ENCODE measurements around the gene SIK2.

The SIK2 gene

DNA sequence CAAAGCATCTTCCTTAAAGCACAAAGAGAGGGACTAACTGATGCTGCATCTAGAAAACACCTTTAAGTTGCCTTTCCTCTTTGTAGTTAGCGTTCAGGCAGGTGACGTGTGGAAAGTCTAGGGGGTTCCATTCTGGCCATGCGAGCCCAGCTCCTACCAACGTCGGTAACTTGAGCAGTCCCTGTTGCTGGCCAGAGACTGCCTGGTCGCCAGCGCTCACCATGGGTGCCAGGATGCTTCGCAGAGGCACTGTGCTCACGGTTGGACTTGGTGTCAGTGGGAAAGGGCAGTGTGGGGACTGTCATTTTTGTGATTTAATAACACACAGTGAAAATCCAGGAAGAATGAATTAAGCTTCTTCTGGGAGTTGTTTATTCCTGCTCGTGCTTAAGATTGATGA, 123.4 kb downstream of the SIK2 start:
- no peak overlapping the region for H3K27ac ChIP-seq
- POLR2A ChIA-PET (ENCODE audit: low non-redundant PET) = no interaction called here
- TF ChIP-seq, protein P1, sequence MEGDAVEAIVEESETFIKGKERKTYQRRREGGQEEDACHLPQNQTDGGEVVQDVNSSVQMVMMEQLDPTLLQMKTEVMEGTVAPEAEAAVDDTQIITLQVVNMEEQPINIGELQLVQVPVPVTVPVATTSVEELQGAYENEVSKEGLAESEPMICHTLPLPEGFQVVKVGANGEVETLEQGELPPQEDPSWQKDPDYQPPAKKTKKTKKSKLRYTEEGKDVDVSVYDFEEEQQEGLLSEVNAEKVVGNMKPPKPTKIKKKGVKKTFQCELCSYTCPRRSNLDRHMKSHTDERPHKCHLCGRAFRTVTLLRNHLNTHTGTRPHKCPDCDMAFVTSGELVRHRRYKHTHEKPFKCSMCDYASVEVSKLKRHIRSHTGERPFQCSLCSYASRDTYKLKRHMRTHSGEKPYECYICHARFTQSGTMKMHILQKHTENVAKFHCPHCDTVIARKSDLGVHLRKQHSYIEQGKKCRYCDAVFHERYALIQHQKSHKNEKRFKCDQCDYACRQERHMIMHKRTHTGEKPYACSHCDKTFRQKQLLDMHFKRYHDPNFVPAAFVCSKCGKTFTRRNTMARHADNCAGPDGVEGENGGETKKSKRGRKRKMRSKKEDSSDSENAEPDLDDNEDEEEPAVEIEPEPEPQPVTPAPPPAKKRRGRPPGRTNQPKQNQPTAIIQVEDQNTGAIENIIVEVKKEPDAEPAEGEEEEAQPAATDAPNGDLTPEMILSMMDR (conservative IDR thresholded peaks at IDR 0.05; ENCODE audit: low read depth) = no peak
- no peak for DNase-seq (ENCODE audit: low spot score)
- CTCF ChIA-PET = interaction anchor here (0.6 kb wide), 1 partner anchor 20 kb away, joined by 3 read pairs; no protein-coding TSS in a partner anchor

GRCh38 chr11:111726301-111726713, 124.1 kb downstream of the SIK2 start:
- no peak for DNase-seq (ENCODE audit: low spot score)
- TF ChIP-seq, protein P1 (conservative IDR thresholded peaks at IDR 0.05; ENCODE audit: low read depth) = no peak
- ChIA-PET CTCF (no interaction called here), POLR2A (ENCODE audit: low non-redundant PET) (no interaction called here)
- H3K27ac ChIP-seq = no peak overlapping the region

DNA sequence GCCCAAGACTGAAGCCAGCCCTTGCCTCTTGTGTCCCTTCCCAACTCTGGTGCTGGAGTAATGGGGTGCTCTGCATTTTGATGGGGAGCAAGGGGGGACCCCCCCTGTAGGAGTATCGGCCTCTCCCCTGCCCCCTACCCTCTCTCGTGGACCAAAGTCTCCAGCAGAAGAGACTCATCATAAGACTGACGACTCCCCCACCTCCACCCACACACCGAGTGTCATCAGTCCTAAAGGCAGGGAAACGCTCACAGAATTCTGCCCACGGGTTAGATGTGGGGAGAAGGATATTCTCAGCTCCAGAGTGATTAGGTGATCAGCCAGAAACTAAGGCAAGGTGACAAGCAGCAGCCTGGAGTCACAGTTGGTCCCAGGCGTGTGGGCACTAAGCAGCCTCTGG, 125.2 kb downstream of the SIK2 start:
- TF ChIP-seq, protein P1 (conservative IDR thresholded peaks at IDR 0.05; ENCODE audit: low read depth) = no peak
- ChIA-PET POLR2A (ENCODE audit: low non-redundant PET) (no interaction called here), CTCF (no interaction called here)
- no peak overlapping the region for H3K27ac ChIP-seq
- no peak for DNase-seq (ENCODE audit: low spot score)

GRCh38 chr11:111729071-111729830, 127.0 kb downstream of the SIK2 start:
- TF ChIP-seq, protein P1 (conservative IDR thresholded peaks at IDR 0.05; ENCODE audit: low read depth) = no peak
- POLR2A ChIA-PET (ENCODE audit: low non-redundant PET) = no interaction called here
- H3K27ac ChIP-seq = no peak overlapping the region
- DNase-seq (ENCODE audit: low spot score) = no peak
- CTCF ChIA-PET = no interaction called here

DNA sequence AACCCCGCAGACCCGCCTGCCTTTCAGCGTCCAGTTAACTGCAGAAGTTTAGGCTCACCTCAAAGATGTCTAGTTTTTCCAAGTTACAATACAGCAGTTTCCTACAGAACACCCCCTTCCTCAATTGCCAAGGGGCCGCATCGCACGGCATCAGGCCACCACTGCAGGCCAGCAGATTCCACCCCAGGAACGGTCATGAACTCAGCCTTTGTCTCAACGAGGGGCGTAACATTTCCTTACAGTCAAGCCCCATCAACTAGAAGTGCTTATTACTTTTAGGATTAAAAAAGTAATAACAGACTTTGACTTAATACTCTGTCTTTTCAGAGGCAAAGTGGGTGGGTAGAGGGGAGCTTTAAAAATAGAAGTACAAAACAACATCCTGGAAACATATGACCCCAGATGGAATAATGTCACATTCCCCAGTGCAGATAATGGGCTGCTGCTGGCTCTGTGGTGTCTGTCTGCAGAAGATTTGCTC, 127.6 kb downstream of the SIK2 start:
- DNase-seq (ENCODE audit: low spot score) = no peak
- TF ChIP-seq, protein P1 (conservative IDR thresholded peaks at IDR 0.05; ENCODE audit: low read depth) = no peak
- ChIA-PET POLR2A (ENCODE audit: low non-redundant PET) (no interaction called here), CTCF (no interaction called here)
- H3K27ac ChIP-seq = no peak overlapping the region

DNA sequence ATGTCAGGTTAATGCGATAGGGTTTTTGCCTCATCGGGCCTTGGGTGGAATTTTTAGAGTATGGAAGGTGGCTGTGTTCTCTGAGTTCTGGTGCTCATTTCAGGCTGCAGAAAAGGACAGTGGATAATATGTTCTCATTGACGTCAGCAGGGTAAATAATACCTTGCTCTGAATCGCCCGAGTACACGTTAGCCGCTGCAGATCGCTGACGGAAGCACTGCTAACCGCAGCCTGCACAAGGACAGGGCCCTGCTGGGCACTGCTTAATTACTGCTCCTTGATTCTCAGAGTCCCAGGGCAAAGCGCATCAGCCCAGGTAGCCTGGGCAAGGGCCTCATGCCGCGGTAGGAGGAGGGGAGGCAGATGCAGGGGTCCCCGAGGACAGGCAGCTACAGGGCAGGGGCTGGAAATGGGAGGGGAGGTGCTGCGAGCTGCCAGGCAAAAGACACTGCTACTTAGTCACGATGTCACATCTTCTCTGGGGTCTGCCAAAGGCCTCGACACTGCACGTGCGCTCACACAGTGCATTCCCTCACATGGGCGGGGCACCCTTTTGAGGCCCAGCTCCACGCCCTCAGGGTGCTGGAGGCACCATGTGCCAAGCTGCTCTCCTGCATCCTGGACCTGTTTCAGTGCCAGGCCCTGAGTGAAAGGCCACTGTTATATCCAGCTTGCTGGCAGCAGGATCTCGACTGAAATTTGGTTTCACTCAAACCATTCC, 128.8 kb downstream of the SIK2 start:
- CTCF ChIA-PET = interaction anchor here (0.7 kb wide), 1 partner anchor 50 kb away, joined by 3 read pairs; no protein-coding TSS in a partner anchor
- peak overlapping the region; percentile 44 for H3K27ac ChIP-seq
- DNase-seq (ENCODE audit: low spot score) = no peak

More for the DNA sequence above, 128.8 kb downstream of the SIK2 start:
- TF ChIP-seq, protein P1 (conservative IDR thresholded peaks at IDR 0.05; ENCODE audit: low read depth) = no peak
- POLR2A ChIA-PET (ENCODE audit: low non-redundant PET) = no interaction called here
